OCI-LY3 (cell line): Measurements from ENCODE around the gene BEND5.

Experiments used
- CTCF ChIP-seq: fragments of 200-600, 300-600 bp; sonication (generic); IDR thresholded peaks from 2 replicates; pipeline ENCODE4 v1.5.1; 2014; ENCODE audit warnings: antibody characterized with exemption, low read length, low read depth
- EZH2phosphoT487 ChIP-seq: fragments of 200-600 bp; shearing (Covaris generic); IDR thresholded peaks from 2 replicates; pipeline ENCODE4 v1.6.1; 2018; ENCODE audit warnings: antibody characterized with exemption, mixed run types, low read depth

GRCh38 chr1:48692235-48692634, 84.5 kb downstream of the BEND5 start:
- TF ChIP-seq CTCF (no peak), EZH2phosphoT487 (no peak)
